Measurements from ENCODE around the gene TBCB. TPM values are rescaled to one million over a fixed set of nuclear protein-coding genes. Genes with fewer than 3 reads are reported as not detected.
"Not testable (repeated sequence)": the region's sequence is repeated elsewhere in the genome, so short reads cannot be mapped to it uniquely, and the experiment has no call there.

Gene TBCB
- total RNA-seq, 1 donor from 2014 or later: 114 TPM

GRCh38 chr19:36120092-36120983 lies 5.1 kb downstream of the TBCB start:
- no peak for ATAC-seq
- no peak for DNase-seq (ENCODE audit: missing footprints)
- intact Hi-C loops (cut with DNase I): no loop called here

GRCh38 chr19:36120984-36121358 lies 5.7 kb downstream of the TBCB start:
- ATAC-seq (no peak), DNase-seq (ENCODE audit: missing footprints) (no peak)
- intact Hi-C loops (cut with DNase I): no loop called here

- intact Hi-C loops (cut with DNase I): no loop called here
- ATAC-seq (no peak), DNase-seq (ENCODE audit: missing footprints) (peak; percentile 58)
Observed at GRCh38 chr19:36121486-36122124, 6.3 kb downstream of the TBCB start.

GRCh38 chr19:36125557-36125956 lies 10.3 kb downstream of the TBCB start:
- DNase-seq (ENCODE audit: missing footprints) (peak; percentile 35), ATAC-seq (no peak)
- intact Hi-C loops (cut with DNase I): no loop called here

GRCh38 chr19:36128392-36128736 lies 13.1 kb downstream of the TBCB start:
- intact Hi-C loops (cut with DNase I): loop anchor here (1.0 kb wide), 1 partner anchor 24 kb away; the partner anchor contains the start of gene COX7A1
- DNase-seq (ENCODE audit: missing footprints): no peak
- peak; percentile 5 for ATAC-seq

GRCh38 chr19:36131221-36131620 lies 16.0 kb downstream of the TBCB start:
- peak; percentile 75 for DNase-seq (ENCODE audit: missing footprints)

GRCh38 chr19:36134867-36135266 lies 19.6 kb downstream of the TBCB start:
- DNase-seq (ENCODE audit: missing footprints); intact Hi-C loops (cut with DNase I); ATAC-seq: not testable (repeated sequence)

More at GRCh38 chr19:36131221-36131620, 16.0 kb downstream of the TBCB start:
- intact Hi-C loops (cut with DNase I); ATAC-seq: not testable (repeated sequence)

GRCh38 chr19:36136964-36137686 lies 21.9 kb downstream of the TBCB start:
- ATAC-seq (no peak), DNase-seq (ENCODE audit: missing footprints) (no peak)
- intact Hi-C loops (cut with DNase I): no loop called here

- intact Hi-C loops (cut with DNase I): no loop called here
- DNase-seq (ENCODE audit: missing footprints): no peak
- ATAC-seq: no peak
Observed at GRCh38 chr19:36139120-36139472, 23.8 kb downstream of the TBCB start.

GRCh38 chr19:36139473-36140303 lies 24.4 kb downstream of the TBCB start, which contains the start of gene CAPNS1:
CAPNS1 (plus strand) TSS chr19:36140066; CDS start chr19:36141012, 946 bp downstream.
- intact Hi-C loops (cut with DNase I): loop anchor here (1.0 kb wide), 1 partner anchor 13 kb away; the partner anchor contains the start of gene COX7A1
- peak; percentile 99 for DNase-seq (ENCODE audit: missing footprints)
- ATAC-seq: peak; percentile 93

GRCh38 chr19:36140304-36141038 lies 25.2 kb downstream of the TBCB start:
- intact Hi-C loops (cut with DNase I): loop anchor here (1.0 kb wide), 1 partner anchor 12 kb away; the partner anchor contains the start of gene COX7A1
- peak; percentile 12 for ATAC-seq
- DNase-seq (ENCODE audit: missing footprints): no peak

- DNase-seq (ENCODE audit: missing footprints) (peak; percentile 92), ATAC-seq (peak; percentile 71)
- intact Hi-C loops (cut with DNase I): no loop called here
Observed at GRCh38 chr19:36141039-36141927, 26.0 kb downstream of the TBCB start.

GRCh38 chr19:36142046-36142445 lies 26.8 kb downstream of the TBCB start:
- DNase-seq (ENCODE audit: missing footprints) (no peak), ATAC-seq (no peak)
- intact Hi-C loops (cut with DNase I): no loop called here

- no peak for DNase-seq (ENCODE audit: missing footprints)
- intact Hi-C loops (cut with DNase I): no loop called here
- ATAC-seq: no peak
Observed at GRCh38 chr19:36142496-36142895, 27.2 kb downstream of the TBCB start.

GRCh38 chr19:36144624-36145023 lies 29.4 kb downstream of the TBCB start:
- DNase-seq (ENCODE audit: missing footprints) (no peak), ATAC-seq (no peak)
- intact Hi-C loops (cut with DNase I): no loop called here

- no peak for DNase-seq (ENCODE audit: missing footprints)
Observed at GRCh38 chr19:36149673-36150406, 34.6 kb downstream of the TBCB start.

More at GRCh38 chr19:36149673-36150406, 34.6 kb downstream of the TBCB start:
- ATAC-seq: peak; percentile 4
- intact Hi-C loops (cut with DNase I): no loop called here

Data from Right ventricle myocardium inferior (tissue), 1 donor.